ENCODE results near the gene MMP25.
A peak's percentile ranks its signal among the peaks of the same experiment; 100 is the strongest.
"Not testable (repeated sequence)": the region's sequence is repeated elsewhere in the genome, so short reads cannot be mapped to it uniquely, and the experiment has no call there.

Gene MMP25

GRCh38 chr16:3074860-3075522 lies 28.6 kb downstream of the MMP25 start:
- DNase-seq: no peak

DNA sequence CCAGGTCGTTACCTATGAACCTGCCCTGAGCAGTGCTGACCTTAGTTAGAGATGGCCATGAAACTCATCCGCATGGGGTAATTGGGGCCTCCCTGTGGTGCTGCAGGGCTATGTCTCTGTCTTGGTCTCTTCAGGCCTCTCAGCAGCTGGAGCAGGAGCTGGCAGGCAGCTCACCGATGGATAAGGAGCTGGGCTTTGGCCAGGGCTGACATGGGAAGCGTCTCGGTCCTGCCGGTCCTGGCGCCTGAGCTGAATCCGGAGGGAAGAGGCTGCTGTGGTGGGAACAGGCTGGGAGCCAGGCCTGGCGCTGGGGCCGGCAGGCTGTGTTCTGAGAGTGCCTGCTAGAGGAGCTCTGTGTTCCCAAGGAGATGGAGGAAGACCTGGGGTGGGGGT lies 29.2 kb downstream of the MMP25 start:
- no peak for DNase-seq

DNA sequence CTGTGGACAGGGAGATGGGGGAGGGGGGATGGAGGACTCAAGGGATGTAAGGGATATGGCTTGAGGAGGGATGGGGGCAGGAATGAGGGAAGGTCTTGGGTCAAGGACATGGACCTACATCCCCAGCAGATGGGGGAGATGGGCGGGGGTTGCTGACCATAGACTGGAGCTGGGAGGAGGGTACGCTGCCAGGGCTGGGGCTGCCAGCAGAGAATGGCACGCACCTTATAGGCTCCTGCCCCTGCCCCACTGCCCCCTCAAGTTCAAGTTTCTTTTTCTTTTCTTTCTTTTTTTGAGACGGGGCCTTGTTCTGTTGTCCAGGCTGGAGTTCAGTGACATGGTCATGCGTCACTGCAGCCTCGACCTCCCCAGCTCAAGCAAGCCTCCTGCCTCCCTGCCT lies 29.6 kb downstream of the MMP25 start:
- not testable (repeated sequence) for DNase-seq

GRCh38 chr16:3076577-3076976 lies 30.2 kb downstream of the MMP25 start:
- no peak for DNase-seq

DNA sequence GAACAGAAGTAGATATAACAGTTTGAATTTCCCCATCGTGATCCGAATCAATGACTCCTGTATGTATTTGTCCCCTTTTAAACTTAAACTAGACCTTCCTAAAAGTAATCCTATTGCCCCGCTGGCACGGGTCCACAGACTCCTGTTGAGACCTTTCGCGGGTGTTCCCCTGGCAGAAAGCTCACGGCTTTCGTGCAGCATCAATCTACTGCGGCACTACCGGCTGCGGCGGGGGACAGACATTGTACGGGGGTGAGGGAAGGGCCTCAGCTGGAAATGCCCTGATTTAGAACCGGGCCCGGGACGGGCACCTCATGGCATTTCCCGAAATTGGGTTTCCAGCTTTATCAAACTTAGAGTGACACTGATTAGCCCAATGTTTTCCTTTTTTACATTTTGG lies 33.7 kb downstream of the MMP25 start:
- DNase-seq: no peak

DNA sequence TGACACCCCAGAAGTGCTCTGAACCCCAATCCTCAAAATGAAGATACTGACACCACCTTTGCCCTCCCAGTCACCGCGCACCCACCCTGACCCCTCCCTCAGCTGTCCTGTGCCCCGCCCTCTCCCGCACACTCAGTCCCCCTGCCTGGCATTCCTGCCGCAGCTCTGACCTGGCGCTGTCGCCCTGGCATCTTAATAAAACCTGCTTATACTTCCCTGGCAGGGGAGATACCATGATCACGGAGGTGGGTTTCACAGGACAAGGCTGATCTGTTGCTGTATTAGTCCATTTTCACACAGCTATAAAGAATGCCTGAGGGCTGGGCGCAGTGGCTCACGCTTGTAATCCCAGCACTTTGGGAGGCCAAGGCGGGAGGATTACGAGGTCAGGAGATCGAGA lies 35.6 kb downstream of the MMP25 start:
- DNase-seq: not testable (repeated sequence)

DNA sequence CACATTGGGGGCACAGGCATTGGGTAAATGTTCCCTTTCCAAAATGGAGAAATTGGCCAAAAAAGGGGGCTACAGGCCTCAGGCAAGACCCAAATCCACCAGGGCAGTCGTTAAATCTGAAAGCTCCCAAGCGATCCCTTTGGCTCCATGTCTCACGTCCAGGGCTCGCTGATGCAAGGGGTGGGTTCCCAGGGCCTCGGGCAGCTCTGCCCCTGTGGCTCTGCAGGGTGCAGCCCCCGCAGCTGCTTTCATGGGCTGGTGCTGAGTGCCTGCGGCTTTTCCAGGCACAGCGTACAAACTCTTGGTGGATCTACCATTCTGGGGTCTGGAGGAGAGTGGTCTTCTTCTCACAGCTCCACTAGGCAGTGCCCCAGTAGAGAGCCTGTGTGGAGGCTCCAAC lies 37.0 kb downstream of the MMP25 start:
- DNase-seq: not testable (repeated sequence)

GRCh38 chr16:3084491-3084890 lies 38.1 kb downstream of the MMP25 start:
- DNase-seq: no peak

DNA sequence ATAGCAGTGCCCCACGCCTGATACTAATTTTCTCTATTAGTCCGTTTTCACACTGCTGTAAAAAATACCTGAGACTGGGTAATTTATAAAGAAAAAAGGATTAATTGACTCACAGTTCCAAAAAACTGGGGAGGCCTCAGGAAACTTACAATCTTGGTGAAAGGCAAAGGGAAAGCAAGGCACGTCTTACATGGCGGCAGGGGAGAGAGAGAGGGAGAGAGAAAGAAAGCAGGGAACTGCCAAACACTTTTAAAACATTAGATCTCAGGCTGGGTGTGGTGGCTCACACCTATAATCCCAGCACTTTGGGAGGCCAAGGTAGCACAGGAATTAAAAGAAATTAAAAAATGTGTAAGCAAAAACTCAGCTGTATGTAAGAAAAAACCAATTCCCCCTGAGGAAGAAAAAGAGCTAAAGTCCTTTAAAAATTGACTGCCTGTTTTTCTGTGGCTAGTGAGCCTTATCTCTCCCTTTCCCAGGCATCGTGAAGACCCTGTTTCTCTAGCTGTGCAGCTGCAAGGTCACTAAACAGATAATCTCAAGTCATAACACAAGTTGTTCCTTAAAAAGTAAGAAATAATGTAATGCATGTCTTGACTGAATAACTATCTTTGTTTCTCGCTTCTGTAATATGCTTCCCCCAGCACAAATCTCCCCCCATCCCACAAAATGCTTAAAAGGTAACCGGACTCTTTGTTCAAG lies 38.8 kb downstream of the MMP25 start:
- DNase-seq: no peak

DNA sequence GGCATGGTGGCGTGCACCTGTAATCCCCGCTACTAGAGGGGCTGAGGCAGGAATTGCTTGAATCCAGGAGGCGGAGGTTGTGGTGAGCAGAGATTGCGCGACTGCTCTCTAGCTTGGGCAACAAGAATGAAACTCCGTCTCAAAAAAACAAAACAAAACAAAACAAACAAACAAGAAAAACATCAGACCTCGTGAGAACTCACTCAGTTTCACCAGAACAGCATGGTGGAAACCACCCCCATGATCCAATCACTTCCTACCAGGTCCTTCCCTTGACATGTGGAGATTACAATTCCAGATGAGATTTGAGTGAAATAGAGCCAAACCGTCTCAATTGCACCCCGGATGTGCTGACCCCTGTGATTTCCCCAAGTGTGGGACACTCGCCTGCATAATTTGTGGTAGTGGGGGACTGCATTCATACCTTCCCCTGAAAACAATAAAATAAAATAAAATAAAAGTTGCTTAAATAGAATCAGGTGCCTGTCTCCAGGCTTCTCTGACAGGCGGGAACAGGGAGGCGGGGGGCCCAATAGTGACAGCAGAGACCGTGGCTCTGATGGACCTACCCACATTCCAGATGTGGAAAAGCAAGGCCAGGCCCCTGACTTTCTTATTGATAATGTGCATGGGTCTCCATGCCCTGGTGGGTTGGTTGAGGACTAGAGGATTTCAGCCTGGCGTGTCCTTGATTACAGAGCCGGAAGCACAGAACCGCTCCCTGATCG lies 39.7 kb downstream of the MMP25 start:
- DNase-seq: no peak

DNA sequence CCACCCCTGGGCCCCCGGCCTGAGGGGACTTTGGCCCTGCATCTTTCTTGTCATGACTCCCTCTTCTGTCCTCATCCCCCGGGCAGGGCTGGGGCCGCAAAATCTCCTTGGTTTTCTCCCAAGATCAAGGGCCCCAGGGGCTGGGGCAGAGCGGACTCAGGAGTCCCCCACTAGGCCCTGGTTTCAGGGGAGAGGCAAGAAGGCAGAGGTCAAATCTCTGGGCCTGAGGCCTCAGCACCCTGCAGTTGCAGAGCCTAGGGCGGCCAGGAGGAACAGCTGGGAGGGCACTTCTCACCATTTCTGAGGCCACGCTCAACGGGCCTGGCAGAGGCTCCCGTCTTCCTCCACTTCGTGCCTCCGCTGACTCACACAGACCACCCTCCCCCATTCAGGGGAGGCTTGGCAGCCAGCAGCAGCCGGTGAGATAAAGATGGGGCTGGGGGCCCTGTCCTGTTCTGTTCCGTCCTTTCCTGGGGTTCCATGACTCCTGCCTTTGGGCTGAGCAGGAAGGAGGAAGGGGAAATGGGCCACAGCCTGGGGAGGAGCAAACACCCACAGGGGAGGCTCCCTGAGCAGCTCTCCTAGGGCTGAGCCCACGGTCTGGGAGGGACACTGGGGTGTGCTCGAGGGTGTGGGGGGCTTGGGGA lies 40.4 kb downstream of the MMP25 start:
- DNase-seq: no peak

GRCh38 chr16:3087243-3088235 lies 41.2 kb downstream of the MMP25 start:
- no peak for DNase-seq

GRCh38 chr16:3088450-3088849 lies 42.1 kb downstream of the MMP25 start:
- no peak for DNase-seq

DNA sequence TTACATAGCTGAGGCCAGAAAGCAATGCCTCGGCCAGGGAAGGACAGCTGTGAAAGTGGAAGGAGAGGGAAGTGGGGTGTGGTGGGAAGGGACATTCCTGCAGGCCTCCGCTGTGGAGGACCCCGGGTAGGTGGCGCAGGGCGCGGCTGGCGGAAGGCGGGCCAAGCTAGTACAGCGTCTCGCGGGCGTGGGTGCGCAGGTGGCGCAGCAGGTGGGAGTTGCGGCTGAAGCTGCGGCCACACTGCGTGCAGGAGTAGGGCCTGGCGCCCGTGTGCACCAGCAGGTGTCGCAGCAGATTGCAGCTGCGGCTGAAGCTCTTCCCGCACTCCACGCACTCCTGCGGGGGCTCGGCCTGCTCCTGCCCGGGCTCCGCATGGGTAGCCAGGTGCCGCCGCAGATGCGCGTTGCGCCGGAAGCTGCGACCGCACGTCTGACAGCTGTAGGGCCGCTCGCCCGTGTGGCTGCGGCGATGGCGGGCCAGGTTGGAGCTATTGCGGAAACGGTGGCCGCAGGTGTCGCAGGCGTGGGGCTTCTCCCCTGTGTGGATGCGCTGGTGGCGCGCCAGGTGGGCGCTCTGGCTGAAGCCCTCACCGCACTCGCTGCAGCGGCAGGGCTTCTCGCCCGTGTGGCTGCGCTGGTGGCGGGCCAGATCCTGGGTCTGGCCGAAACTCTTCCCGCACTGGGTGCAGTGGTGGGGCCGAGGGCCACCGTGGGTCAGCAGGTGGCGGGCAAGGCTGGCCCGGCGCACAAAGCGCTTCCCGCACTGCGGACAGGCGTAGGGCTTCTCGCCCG lies 42.8 kb downstream of the MMP25 start:
- no peak for DNase-seq

DNA sequence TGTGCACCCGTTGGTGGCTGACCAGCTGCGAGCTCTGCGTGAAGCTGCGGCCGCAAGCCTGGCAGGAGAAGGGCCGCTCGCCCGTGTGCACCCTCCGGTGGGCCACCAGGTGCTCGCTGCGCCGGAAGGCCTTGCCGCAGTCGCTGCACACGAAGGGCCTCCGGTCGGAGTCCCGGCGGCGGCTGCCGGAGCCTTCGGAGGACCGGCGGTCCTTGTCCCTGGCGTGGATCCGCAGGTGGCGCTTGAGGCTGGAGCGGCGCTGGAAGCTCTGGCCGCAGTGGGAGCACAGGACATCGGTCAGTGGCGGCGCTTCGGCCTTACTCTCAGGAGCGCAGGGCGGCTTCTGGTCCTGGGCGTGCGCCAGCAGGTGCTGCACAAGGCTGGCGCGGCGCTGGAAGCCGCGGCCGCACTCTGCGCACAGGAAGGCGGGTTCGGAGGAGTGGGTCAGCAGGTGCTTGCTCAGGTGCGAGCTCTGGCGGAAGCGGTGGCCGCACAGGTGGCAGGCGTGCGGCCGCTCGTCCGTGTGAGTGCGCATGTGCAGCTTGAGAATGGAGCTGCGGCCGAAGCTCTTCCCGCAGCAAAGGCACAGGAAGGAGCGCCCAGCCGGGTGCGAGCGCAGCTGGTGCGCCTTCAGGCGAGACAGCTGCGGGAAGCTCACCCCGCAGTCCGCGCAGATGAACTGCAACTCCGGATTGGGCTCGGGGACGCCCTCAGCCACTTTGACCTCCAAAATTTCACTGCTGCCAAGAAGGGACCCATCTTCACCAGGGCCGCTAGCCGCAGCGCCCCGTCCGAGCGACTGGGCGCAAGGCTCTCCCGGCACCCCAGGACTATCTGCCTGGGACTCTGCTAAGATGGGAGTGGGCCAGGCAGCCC lies 43.6 kb downstream of the MMP25 start:
- DNase-seq: no peak

GRCh38 chr16:3091551-3091950 lies 45.2 kb downstream of the MMP25 start:
- no peak for DNase-seq

DNA sequence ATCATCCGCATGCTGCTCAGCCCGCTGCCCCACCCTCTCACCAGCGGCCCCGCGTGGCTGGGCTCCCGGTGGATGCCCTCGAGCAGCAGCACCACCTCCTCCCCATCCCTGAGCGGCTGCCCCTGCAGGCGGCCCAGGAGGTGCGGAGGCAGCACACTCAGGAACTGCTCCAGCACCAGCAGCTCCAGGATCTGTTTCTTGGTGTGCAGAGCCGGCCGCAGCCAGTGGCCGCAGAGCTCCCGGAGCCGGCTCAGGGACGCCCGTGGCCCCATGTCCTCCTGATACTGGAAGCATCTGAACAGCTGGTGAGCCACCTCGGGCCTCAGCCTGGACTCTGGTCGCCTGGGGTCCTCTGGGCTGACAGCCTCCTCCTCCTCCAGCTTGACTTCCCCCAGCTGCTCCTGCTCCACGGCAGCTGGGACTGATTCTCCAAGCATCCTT lies 46.2 kb downstream of the MMP25 start:
- DNase-seq: no peak

- DNase-seq: peak; percentile 32 to 45
Observed at GRCh38 chr16:3094289-3095027, 48.1 kb downstream of the MMP25 start.

GRCh38 chr16:3095869-3096268 lies 49.5 kb downstream of the MMP25 start:
- DNase-seq: no peak

DNA sequence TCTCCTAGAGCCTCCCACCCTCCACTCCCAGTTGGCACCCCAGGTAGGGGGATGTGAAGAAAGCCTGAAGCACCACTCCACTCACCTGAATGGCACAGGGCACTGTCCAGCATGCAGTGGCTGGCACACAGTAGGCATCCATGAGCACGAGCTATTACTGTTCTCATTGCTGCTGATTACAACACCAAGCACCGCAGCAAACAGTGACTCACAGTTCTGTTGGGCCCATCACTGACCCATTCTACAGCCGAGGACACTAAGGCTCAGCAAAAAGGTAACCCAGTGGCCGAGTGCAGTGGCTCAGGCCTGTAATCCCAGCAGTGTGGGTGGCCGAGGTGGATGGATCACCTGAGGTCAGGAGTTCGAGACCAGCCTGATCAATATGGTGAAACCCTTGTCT lies 50.0 kb downstream of the MMP25 start:
- DNase-seq: no peak

Measured in NCI-H187 (cell line).